Activated CD4-positive, alpha-beta T cell treated with anti-CD3 and anti-CD28 coated beads, Interleukin-2, amount 10 ng/mL, durations not matched to agents 7 days and 5 days (primary cell): ENCODE data around the gene RNF217. TPM values are rescaled to one million over a fixed set of nuclear protein-coding genes. Genes with fewer than 3 reads are reported as not detected.
"Not testable (repeated sequence)": the region's sequence is repeated elsewhere in the genome, so short reads cannot be mapped to it uniquely, and the experiment has no call there.

Experiments used
- CTCF ChIA-PET: fragments of 350-600 bp; sonication (Branson Sonifier 250); formaldehyde crosslinking; loops from one replicate; lab custom pipeline; 2021; ENCODE audit warnings: antibody characterized with exemption; lab: Charles Lee
- POLR2A ChIA-PET: fragments of 350-600 bp; sonication (Branson Sonifier 250); formaldehyde crosslinking; loops from one replicate; lab custom pipeline; 2021; ENCODE audit warnings: antibody characterized with exemption; lab: Charles Lee
- DNase-seq: peaks from one replicate; pipeline ENCODE4 v3.0.0-alpha.2; 2020
- H3K27ac Mint-ChIP-seq: one replicate; pipeline ENCODE4 v1.8.0; 2021; ENCODE audit warnings: mild to moderate bottlenecking, moderate library complexity, mixed read lengths
- H3K27me3 Mint-ChIP-seq: one replicate; pipeline ENCODE4 v1.8.0; 2021; ENCODE audit warnings: mixed read lengths
- H3K36me3 Mint-ChIP-seq: one replicate; pipeline ENCODE4 v1.8.0; 2021; ENCODE audit warnings: low read depth, mixed read lengths
- H3K4me1 Mint-ChIP-seq: one replicate; pipeline ENCODE4 v1.8.0; 2021; ENCODE audit warnings: mixed read lengths
- H3K4me3 Mint-ChIP-seq: one replicate; pipeline ENCODE4 v1.8.0; 2021; ENCODE audit warnings: mild to moderate bottlenecking, moderate library complexity, mixed read lengths
- H3K9me3 Mint-ChIP-seq: one replicate; pipeline ENCODE4 v1.8.0; 2021; ENCODE audit warnings: mixed read lengths
- total RNA-seq, 2 experiments: library from RNA; stranded (reverse); gene quantifications; one replicate each; pipeline ENCODE4 v1.2.3, GENCODE V29; 2021

RNF217 gene
- total RNA-seq, 2 experiments from 2014 or later = 1.1 to 2.1 TPM

DNA sequence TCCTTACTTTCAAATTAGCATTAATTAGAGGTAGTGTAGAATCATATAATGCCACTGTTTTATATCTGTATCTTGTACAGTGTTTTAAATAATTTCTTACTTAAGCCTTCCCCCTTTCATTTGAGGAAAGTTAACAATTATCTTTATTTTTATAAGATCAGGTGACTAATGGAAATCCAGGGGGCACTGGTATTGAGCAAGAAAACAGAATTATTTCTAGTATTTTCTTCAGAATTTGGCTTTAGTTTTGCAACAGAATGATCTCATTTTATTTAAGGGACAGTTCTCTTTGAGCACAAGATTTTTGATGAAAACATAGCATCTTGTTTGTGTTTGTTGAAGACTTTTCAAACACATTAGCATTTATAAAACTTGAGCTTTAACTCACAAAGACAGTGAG lies 55.9 kb downstream of the RNF217 start:
- Mint-ChIP-seq H3K27me3 (no peaks in the 10 kb centered on the region), H3K4me3 (no peak overlapping the region), H3K9me3 (no peaks in the 10 kb centered on the region), H3K4me1 (peaks cover 6% of the 10 kb centered on the region), H3K36me3 (no peaks in the 10 kb centered on the region), H3K27ac (no peak overlapping the region)
- CTCF ChIA-PET = no interaction called here
- POLR2A ChIA-PET = no interaction called here
- DNase-seq = no peak

DNA sequence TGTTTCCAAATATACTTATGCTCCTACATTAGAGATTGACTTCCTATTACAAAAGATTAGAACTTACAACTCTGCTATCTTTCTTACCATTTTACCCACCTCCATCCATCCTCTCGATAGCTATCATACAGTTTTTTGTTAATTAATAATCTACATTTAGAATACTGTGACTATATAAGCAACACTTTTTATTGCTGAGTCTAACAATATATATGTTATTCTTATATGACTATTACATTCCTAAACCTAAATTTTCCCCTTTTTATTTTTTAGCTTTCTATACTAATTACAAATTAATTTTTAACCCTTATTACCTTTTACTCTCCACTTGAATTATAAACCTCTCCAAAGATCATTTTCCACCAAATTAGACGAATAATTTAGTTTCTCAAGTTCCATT lies 57.0 kb downstream of the RNF217 start:
- H3K36me3 Mint-ChIP-seq = no peaks in the 10 kb centered on the region
- ChIA-PET CTCF (no interaction called here), POLR2A (no interaction called here)
- no peaks in the 10 kb centered on the region for H3K27me3 Mint-ChIP-seq
- DNase-seq = no peak
- no peak overlapping the region for H3K27ac Mint-ChIP-seq
- no peaks in the 10 kb centered on the region for H3K9me3 Mint-ChIP-seq
- peaks cover 2% of the 10 kb centered on the region for H3K4me1 Mint-ChIP-seq
- no peak overlapping the region for H3K4me3 Mint-ChIP-seq

DNA sequence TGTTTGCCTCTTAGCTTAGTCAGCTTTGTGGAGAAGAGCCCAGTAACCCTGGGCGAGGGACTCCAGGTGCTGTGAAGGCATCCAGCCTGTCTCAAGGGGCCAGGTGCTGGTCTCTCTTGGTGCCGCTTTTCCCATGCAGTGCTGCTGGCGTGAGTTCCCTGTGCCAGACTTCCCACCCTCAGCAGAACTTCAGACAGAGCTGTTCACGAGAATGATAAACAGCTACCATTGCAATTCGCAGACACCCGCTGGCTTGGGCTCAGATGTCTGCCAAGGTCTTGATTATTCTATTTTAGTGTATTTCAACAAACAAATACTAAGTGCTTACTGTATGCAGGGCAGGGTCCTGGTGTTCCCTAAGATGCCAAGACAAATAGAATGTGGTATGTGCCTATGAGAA lies 57.7 kb downstream of the RNF217 start:
- H3K4me1 Mint-ChIP-seq = no peaks in the 10 kb centered on the region
- H3K9me3 Mint-ChIP-seq = no peaks in the 10 kb centered on the region
- no peak overlapping the region for H3K27ac Mint-ChIP-seq
- no peaks in the 10 kb centered on the region for H3K36me3 Mint-ChIP-seq
- CTCF ChIA-PET = interaction anchor here (0.7 kb wide), 1 partner anchor 155 kb away, joined by 3 read pairs; no protein-coding TSS in a partner anchor
- no peaks in the 10 kb centered on the region for H3K27me3 Mint-ChIP-seq
- DNase-seq = no peak
- no peak overlapping the region for H3K4me3 Mint-ChIP-seq
- POLR2A ChIA-PET = no interaction called here

DNA sequence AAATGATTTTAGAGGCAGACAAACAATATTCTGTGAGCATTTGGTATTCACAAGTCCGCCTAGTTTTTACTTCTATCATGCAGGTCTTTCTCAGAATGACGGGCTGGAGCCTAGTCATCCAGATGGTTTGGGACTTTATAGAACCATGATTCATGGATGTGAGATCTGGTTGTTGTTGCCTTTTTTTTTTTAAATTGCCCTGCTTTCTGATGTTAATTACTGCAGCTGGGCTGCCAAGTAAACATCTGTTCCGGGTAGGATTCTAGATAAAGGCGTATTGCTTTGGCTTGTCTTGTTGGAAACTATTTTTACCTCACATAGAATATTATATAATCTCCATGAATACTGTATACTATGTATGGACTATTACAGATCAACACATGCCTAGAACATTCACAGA lies 58.1 kb downstream of the RNF217 start:
- H3K4me1 Mint-ChIP-seq = no peaks in the 10 kb centered on the region
- no peak overlapping the region for H3K27ac Mint-ChIP-seq
- H3K9me3 Mint-ChIP-seq = no peaks in the 10 kb centered on the region
- H3K4me3 Mint-ChIP-seq = no peak overlapping the region
- POLR2A ChIA-PET = no interaction called here
- CTCF ChIA-PET = interaction anchor here (0.7 kb wide), 1 partner anchor 155 kb away, joined by 3 read pairs; no protein-coding TSS in a partner anchor
- H3K27me3 Mint-ChIP-seq = no peaks in the 10 kb centered on the region
- no peak for DNase-seq
- no peaks in the 10 kb centered on the region for H3K36me3 Mint-ChIP-seq

DNA sequence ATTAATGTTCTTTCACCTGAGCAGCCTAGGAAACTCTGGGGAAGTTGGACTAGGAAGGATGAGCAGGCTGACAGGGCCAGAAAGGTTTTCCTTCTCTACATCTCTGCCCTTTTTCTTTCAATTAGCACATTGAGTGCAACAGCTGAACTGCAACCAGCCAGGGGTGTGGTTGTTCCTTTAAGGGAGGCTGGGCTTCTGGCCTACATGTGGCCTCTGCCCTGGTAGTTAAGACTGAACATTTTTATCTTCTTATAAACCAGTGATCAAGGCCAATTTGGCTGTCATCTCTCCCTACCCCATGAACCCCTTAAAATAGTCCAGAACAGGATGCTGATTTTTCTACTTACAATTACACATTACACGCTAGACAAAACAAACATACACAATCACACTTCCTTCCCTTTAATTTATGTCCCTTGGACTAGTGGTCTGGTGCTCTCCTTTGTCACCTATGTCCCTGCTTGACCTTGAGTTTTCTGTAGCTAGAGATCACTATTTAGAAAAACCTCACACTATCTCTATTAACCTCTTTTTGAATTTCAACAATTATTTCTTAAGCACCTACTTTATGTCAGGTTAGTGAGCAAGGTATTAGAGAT lies 60.3 kb downstream of the RNF217 start:
- CTCF ChIA-PET = no interaction called here
- peaks cover 6% of the 10 kb centered on the region for H3K27me3 Mint-ChIP-seq
- H3K27ac Mint-ChIP-seq = no peak overlapping the region

DNA sequence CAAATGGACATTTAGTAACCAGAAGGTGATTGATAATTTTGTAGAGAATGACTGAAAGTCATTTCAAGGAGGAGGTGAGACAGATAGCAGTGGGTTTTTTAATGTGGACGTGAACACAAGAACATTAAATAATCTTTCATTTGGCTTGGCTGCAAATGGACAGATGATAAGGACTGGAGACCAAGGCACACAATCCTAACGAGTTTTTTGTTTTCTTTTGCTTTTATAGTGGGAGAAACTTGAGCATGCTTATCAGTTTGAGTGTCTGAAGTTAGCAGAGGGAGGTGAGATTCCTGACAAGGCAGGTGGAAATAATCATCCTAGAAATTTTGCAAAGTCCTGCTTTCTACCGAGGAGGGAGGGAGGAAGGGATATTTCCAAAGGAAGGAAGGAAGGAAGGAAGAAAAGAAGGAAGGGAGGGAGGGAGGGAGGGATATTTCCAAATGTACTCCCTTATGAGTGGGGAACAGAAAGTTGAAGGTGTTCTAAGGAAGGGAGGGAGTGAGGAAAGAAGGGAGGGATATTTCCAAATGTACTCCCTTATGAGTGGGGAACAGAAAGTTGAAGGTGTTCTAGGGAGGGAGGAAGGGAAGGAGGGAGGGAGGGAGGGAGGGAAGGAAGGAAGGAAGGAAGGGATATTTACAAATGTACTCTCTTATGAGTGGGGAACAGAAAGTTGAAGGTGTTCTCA lies 63.1 kb downstream of the RNF217 start:
- Mint-ChIP-seq H3K27ac (no peak overlapping the region), H3K36me3 (no peaks in the 10 kb centered on the region), H3K4me1 (no peaks in the 10 kb centered on the region), H3K4me3 (no peak overlapping the region), H3K9me3 (no peaks in the 10 kb centered on the region), H3K27me3 (peaks cover 10% of the 10 kb centered on the region)
- no peak for DNase-seq
- CTCF ChIA-PET = no interaction called here
- POLR2A ChIA-PET = interaction anchor here (0.6 kb wide), 1 partner anchor 55 kb away, joined by 9 read pairs; no protein-coding TSS in a partner anchor

More for the DNA sequence above, 60.3 kb downstream of the RNF217 start:
- Mint-ChIP-seq H3K36me3 (no peaks in the 10 kb centered on the region), H3K9me3 (no peaks in the 10 kb centered on the region), H3K4me1 (no peaks in the 10 kb centered on the region), H3K4me3 (no peak overlapping the region)
- DNase-seq = no peak
- POLR2A ChIA-PET = no interaction called here

DNA sequence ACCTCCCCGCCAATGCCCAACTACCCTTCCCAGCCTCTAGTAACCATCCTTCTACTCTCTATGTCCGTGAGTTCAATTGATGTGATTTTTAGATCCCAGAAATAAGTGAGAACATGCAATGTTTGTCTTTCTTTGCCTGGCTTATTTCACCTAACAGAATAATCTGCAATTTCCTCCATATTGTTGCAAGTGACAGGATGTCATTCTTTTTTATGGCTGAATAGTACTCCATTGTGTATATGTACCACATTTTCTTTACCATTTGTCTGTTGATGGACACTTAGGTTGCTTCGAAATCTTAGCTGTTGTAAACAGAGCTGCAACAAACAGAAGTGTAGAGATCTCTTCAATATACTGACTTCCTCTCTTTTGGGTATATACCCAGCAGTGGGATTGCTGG lies 65.0 kb downstream of the RNF217 start:
- Mint-ChIP-seq H3K27ac (no peak overlapping the region), H3K27me3 (peaks cover 10% of the 10 kb centered on the region), H3K4me1 (no peaks in the 10 kb centered on the region), H3K4me3 (no peak overlapping the region), H3K36me3 (no peaks in the 10 kb centered on the region), H3K9me3 (peaks cover 4% of the 10 kb centered on the region)
- DNase-seq = no peak
- CTCF ChIA-PET = no interaction called here
- POLR2A ChIA-PET = no interaction called here

DNA sequence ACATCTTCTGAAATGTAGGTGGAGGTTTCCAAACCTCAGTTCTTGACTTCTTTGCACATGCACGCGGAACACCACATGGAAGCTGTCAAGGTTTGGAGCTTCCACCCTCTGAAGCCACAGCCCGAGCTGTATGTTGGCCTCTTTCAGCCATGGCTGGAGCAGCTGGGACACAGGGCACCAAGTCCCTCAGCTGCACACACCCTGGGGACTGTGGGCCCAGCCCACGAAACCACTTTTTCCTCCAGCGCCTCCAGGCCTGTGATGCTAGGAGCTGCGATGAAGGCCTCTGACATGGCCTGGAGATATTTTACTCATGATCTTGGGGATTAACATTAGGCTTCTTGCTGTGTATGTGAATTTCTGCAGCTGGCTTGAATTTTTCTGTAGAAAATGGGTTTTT lies 68.7 kb downstream of the RNF217 start:
- Mint-ChIP-seq H3K4me1 (no peaks in the 10 kb centered on the region), H3K36me3 (no peaks in the 10 kb centered on the region), H3K9me3 (peaks cover 4% of the 10 kb centered on the region), H3K27me3 (peaks cover 7% of the 10 kb centered on the region), H3K27ac (no peak overlapping the region), H3K4me3 (no peak overlapping the region)
- no peak for DNase-seq
- ChIA-PET POLR2A (no interaction called here), CTCF (no interaction called here)

DNA sequence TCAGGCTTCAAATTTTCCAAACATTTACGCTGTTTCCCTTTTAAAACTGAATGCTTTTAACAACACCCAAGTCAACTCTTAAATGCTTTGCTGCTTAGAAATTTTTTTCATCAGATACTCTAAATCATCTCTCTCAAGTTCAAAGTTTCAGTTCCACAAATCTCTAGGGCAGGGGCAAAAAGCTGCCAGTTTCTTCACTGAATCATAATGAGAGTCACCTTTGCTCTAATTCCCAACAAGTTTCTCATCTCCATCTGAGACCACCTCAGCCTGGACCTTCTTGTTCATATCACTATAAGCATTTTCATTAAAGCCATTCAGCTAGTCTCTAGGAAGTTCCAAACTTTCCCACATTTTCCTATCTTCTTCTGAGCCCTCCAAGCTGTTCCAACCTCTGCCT lies 69.1 kb downstream of the RNF217 start:
- no peak overlapping the region for H3K27ac Mint-ChIP-seq
- H3K4me3 Mint-ChIP-seq = no peak overlapping the region
- POLR2A ChIA-PET = no interaction called here
- CTCF ChIA-PET = no interaction called here
- peaks cover 7% of the 10 kb centered on the region for H3K27me3 Mint-ChIP-seq
- peaks cover 4% of the 10 kb centered on the region for H3K9me3 Mint-ChIP-seq
- no peaks in the 10 kb centered on the region for H3K4me1 Mint-ChIP-seq
- DNase-seq = no peak
- H3K36me3 Mint-ChIP-seq = no peaks in the 10 kb centered on the region

DNA sequence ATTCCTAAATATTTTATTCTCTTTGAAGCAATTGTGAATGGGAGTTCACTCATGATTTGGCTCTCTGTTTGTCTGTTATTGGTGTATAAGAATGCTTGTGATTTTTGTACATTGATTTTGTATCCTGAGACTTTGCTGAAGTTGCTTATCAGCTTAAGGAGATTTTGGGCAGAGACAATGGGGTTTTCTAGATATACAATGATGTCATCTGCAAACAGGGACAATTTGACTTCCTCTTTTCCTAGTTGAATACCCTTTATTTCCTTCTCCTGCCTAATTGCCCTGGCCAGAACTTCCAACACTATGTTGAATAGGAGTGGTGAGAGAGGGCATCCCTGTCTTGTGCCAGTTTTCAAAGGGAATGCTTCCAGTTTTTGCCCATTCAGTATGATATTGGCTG lies 72.7 kb downstream of the RNF217 start:
- H3K27ac Mint-ChIP-seq, H3K4me3 Mint-ChIP-seq, H3K4me1 Mint-ChIP-seq, H3K36me3 Mint-ChIP-seq, POLR2A ChIA-PET, H3K9me3 Mint-ChIP-seq, DNase-seq, H3K27me3 Mint-ChIP-seq, CTCF ChIA-PET: not testable (repeated sequence)

DNA sequence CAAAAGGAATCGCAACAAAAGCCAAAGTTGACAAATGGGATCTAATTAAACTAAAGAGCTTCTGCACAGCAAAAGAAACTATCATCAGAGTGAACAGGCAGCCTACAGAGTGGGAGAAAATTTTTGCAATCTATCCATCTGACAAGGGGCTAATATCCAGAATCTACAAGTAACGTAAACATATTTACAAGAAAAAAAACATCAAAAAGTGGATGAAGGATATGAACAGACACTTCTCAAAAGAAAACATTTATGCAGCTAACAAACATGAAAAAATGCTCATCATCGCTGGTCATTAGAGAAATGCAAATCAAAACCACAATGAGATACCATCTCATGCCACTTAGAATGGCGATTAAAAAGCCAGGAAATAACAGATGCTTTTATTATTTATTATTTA lies 74.2 kb downstream of the RNF217 start:
- H3K9me3 Mint-ChIP-seq, DNase-seq, H3K27me3 Mint-ChIP-seq, H3K36me3 Mint-ChIP-seq, H3K27ac Mint-ChIP-seq, H3K4me1 Mint-ChIP-seq, POLR2A ChIA-PET, H3K4me3 Mint-ChIP-seq: not testable (repeated sequence)
- CTCF ChIA-PET = interaction anchor here (0.6 kb wide), 1 partner anchor 47 kb away, joined by 4 read pairs; no protein-coding TSS in a partner anchor

DNA sequence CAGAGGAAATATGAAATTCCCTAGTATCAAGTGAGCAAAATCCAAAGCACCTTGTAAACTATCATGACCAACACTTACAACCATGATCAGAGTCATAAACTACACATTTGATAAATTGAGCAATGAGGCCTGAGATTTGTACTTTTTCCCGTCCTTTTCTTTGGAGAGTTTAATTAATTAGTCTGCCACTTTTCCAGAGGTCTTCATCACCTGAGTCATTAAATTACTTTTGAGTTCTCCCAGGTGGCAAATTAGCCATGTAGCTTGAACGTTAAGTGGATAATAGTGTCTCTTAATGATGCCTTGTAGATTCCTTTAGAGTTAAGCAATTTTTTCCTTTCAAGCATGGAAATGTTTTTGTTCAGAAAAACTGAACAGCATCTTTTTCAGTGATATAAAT lies 75.6 kb downstream of the RNF217 start:
- POLR2A ChIA-PET = no interaction called here

DNA sequence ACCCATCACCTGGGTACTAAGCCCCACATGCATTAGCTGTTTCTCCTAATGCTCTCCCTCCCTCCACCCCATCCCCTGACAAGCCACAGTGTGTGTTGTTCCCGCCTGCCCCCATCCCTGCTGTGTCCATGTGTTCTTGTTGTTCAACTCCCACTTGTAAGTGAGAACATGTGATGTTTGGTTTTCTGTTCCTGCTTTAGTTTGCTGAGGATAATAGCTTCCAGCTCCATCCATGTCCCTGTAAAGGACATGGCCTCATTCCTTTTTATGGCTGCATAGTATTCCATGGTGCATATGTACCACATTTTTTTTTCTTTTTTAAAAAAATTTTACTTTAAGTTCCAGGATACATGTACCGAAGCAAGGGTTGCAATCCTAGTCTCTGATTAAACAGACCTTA lies 76.7 kb downstream of the RNF217 start:
- H3K4me3 Mint-ChIP-seq = no peak overlapping the region
- H3K4me1 Mint-ChIP-seq = no peaks in the 10 kb centered on the region
- CTCF ChIA-PET = no interaction called here
- no peak overlapping the region for H3K27ac Mint-ChIP-seq
- DNase-seq = no peak
- no peaks in the 10 kb centered on the region for H3K9me3 Mint-ChIP-seq
- POLR2A ChIA-PET = no interaction called here
- no peaks in the 10 kb centered on the region for H3K27me3 Mint-ChIP-seq
- no peaks in the 10 kb centered on the region for H3K36me3 Mint-ChIP-seq

More for the DNA sequence above, 75.6 kb downstream of the RNF217 start:
- Mint-ChIP-seq H3K4me3 (no peak overlapping the region), H3K27me3 (no peaks in the 10 kb centered on the region), H3K9me3 (no peaks in the 10 kb centered on the region), H3K36me3 (no peaks in the 10 kb centered on the region), H3K27ac (no peak overlapping the region), H3K4me1 (no peaks in the 10 kb centered on the region)
- no peak for DNase-seq
- CTCF ChIA-PET = no interaction called here
